Trophoblast cell (in vitro differentiated cells and primary cell): ENCODE measurements around the gene HIVEP3.

Experiments used
- DNase-seq, 2 donors: peaks; one replicate each; pipeline ENCODE4 v3.0.0-alpha.2; 2016
- H2AFZ ChIP-seq: 2 replicates; pipeline ENCODE4 v1.6.1; 2013; ENCODE audit warnings: low read length, moderate library complexity, mild to moderate bottlenecking; ENCODE audit not compliant: insufficient read depth, poor library complexity
- H2AK5ac ChIP-seq: 2 replicates; pipeline ENCODE4 v1.6.1; 2013; ENCODE audit warnings: mild to moderate bottlenecking, low read length
- H2BK120ac ChIP-seq: 2 replicates; pipeline ENCODE4 v1.6.1; 2013; ENCODE audit warnings: low read length, mild to moderate bottlenecking, moderate library complexity; ENCODE audit not compliant: insufficient read depth, poor library complexity
- H2BK12ac ChIP-seq: 2 replicates; pipeline ENCODE4 v1.6.1; 2013; ENCODE audit warnings: mild to moderate bottlenecking, low read length, moderate library complexity
- H2BK5ac ChIP-seq: 2 replicates; pipeline ENCODE4 v1.6.1; 2013; ENCODE audit warnings: low read length, low read depth, moderate library complexity, mild to moderate bottlenecking; ENCODE audit not compliant: poor library complexity
- H3K14ac ChIP-seq: 2 replicates; pipeline ENCODE4 v1.6.1; 2013; ENCODE audit warnings: mild to moderate bottlenecking, low read length
- H3K18ac ChIP-seq: 2 replicates; pipeline ENCODE4 v1.6.1; 2013; ENCODE audit warnings: mild to moderate bottlenecking, low read length
- H3K23ac ChIP-seq: 2 replicates; pipeline ENCODE4 v1.6.1; 2013; ENCODE audit warnings: low read length
- H3K27ac ChIP-seq: 2 replicates; pipeline ENCODE4 v1.5.1; 2013; ENCODE audit warnings: low read depth, mild to moderate bottlenecking, inconsistent platforms, low read length, moderate library complexity
- H3K27me3 ChIP-seq: 2 replicates; pipeline ENCODE4 v1.6.1; 2013; ENCODE audit warnings: inconsistent platforms, mild to moderate bottlenecking, low read length, moderate library complexity; ENCODE audit not compliant: insufficient read depth
- H3K36me3 ChIP-seq, 2 experiments: 1 replicate in 1 of 2; 2 replicates in 1 of 2; pipeline ENCODE4 v1.6.1; 2013; ENCODE audit warnings: low read length in 2 of 2, mild to moderate bottlenecking in 2 of 2, moderate library complexity in 1 of 2; ENCODE audit not compliant: insufficient read depth in 2 of 2, control insufficient read depth in 1 of 2
- H3K4ac ChIP-seq: 2 replicates; pipeline ENCODE4 v1.6.1; 2013; ENCODE audit warnings: low read depth, mild to moderate bottlenecking, low read length, moderate library complexity
- H3K4me1 ChIP-seq, 2 experiments: 1 replicate in 1 of 2; 2 replicates in 1 of 2; pipeline ENCODE4 v1.6.1; 2013; ENCODE audit warnings: low read length in 2 of 2, mild to moderate bottlenecking in 2 of 2, moderate library complexity in 1 of 2; ENCODE audit not compliant: insufficient read depth in 2 of 2, control insufficient read depth in 1 of 2
- H3K4me2 ChIP-seq: 2 replicates; pipeline ENCODE4 v1.6.1; 2013; ENCODE audit warnings: inconsistent platforms, mild to moderate bottlenecking, low read length, moderate library complexity
- H3K4me3 ChIP-seq: 2 replicates; pipeline ENCODE4 v1.5.1; 2013; ENCODE audit warnings: mild to moderate bottlenecking, low read depth, low read length, inconsistent platforms
- H3K79me1 ChIP-seq: one replicate; pipeline ENCODE4 v1.6.1; 2013; ENCODE audit warnings: low read length
- H3K79me2 ChIP-seq: 2 replicates; pipeline ENCODE4 v1.6.1; 2013; ENCODE audit warnings: low read length, mild to moderate bottlenecking; ENCODE audit not compliant: control insufficient read depth, insufficient read depth, poor library complexity
- H3K9ac ChIP-seq: 2 replicates; pipeline ENCODE4 v1.6.1; 2013; ENCODE audit warnings: mild to moderate bottlenecking, low read length
- H3K9me3 ChIP-seq: 2 replicates; pipeline ENCODE4 v1.6.1; 2013; ENCODE audit warnings: low read depth, mild to moderate bottlenecking, control low read depth, inconsistent platforms, low read length; ENCODE audit not compliant: insufficient read depth
- H4K12ac ChIP-seq: 2 replicates; pipeline ENCODE4 v1.6.1; 2013; ENCODE audit warnings: low read depth, mild to moderate bottlenecking, low read length, moderate library complexity
- H4K8ac ChIP-seq: 2 replicates; pipeline ENCODE4 v1.6.1; 2013; ENCODE audit warnings: low read depth, mild to moderate bottlenecking, low read length, moderate library complexity
- H4K91ac ChIP-seq: one replicate; pipeline ENCODE4 v1.6.1; 2013; ENCODE audit warnings: low read depth, mild to moderate bottlenecking, low read length, moderate library complexity
- WGBS: extraction: QIAGEN DNeasy Blood & Tissue Kit; methylation state at CpG from one replicate; pipeline ENCODE4 v1.1.7; 2013; ENCODE audit warnings: missing lambda C conversion rate; ENCODE audit not compliant: insufficient read length, insufficient coverage; ENCODE audit errors: extremely low coverage; 5-methylcytosine and 5-hydroxymethylcytosine counted together

HIVEP3 gene

GRCh38 chr1:41573194-41573593 is 345.5 kb downstream of the HIVEP3 start:
- WGBS: no CpG with 5 or more reads among the region's 3 CpGs
- H3K36me3 ChIP-seq: no peaks in the 10 kb centered on the region
- no peaks in the 10 kb centered on the region for H3K79me2 ChIP-seq
- H4K8ac ChIP-seq: no peak overlapping the region
- H3K18ac ChIP-seq: no peak overlapping the region
- H3K4me1 ChIP-seq: no peaks in the 10 kb centered on the region
- peaks cover 3% of the 10 kb centered on the region for H3K9me3 ChIP-seq
- H3K4ac ChIP-seq: no peak overlapping the region
- no peak overlapping the region for H4K91ac ChIP-seq
- peaks cover 2% of the 10 kb centered on the region for H3K27me3 ChIP-seq
- no peak overlapping the region for H2AFZ ChIP-seq
- H4K12ac ChIP-seq: no peak overlapping the region
- H2BK5ac ChIP-seq: no peak overlapping the region
- no peak for DNase-seq
- H2AK5ac ChIP-seq: no peak overlapping the region
- no peak overlapping the region for H3K4me2 ChIP-seq
- H2BK12ac ChIP-seq: no peak overlapping the region
- H3K14ac ChIP-seq: no peak overlapping the region
- no peak overlapping the region for H3K4me3 ChIP-seq
- no peaks in the 10 kb centered on the region for H3K79me1 ChIP-seq
- no peak overlapping the region for H3K27ac ChIP-seq
- peak overlapping the region; percentile 62 for H3K23ac ChIP-seq
- H2BK120ac ChIP-seq: no peak overlapping the region
- H3K9ac ChIP-seq: no peak overlapping the region

GRCh38 chr1:41572224-41572623 is 346.5 kb downstream of the HIVEP3 start:
- WGBS: no CpG with 5 or more reads among the region's 5 CpGs
- no peak overlapping the region for H3K14ac ChIP-seq
- no peaks in the 10 kb centered on the region for H3K79me1 ChIP-seq
- H3K27me3 ChIP-seq: peaks cover 2% of the 10 kb centered on the region
- no peak overlapping the region for H3K18ac ChIP-seq
- no peak overlapping the region for H4K8ac ChIP-seq
- H4K12ac ChIP-seq: no peak overlapping the region
- H2AFZ ChIP-seq: no peak overlapping the region
- H2BK120ac ChIP-seq: no peak overlapping the region
- no peaks in the 10 kb centered on the region for H3K4me1 ChIP-seq
- H3K27ac ChIP-seq: no peak overlapping the region
- H3K23ac ChIP-seq: no peak overlapping the region
- H3K9me3 ChIP-seq: peaks cover 3% of the 10 kb centered on the region
- no peak overlapping the region for H2BK5ac ChIP-seq
- no peaks in the 10 kb centered on the region for H3K36me3 ChIP-seq
- H4K91ac ChIP-seq: no peak overlapping the region
- no peak for DNase-seq
- no peak overlapping the region for H3K9ac ChIP-seq
- no peak overlapping the region for H3K4me2 ChIP-seq
- H3K4me3 ChIP-seq: no peak overlapping the region
- H3K79me2 ChIP-seq: no peaks in the 10 kb centered on the region
- no peak overlapping the region for H2BK12ac ChIP-seq
- H2AK5ac ChIP-seq: no peak overlapping the region
- H3K4ac ChIP-seq: no peak overlapping the region

- no peak overlapping the region for H3K4me3 ChIP-seq
- no peaks in the 10 kb centered on the region for H3K36me3 ChIP-seq
- no peak overlapping the region for H3K23ac ChIP-seq
- H3K18ac ChIP-seq: no peak overlapping the region
- H3K9ac ChIP-seq: no peak overlapping the region
- H3K27ac ChIP-seq: no peak overlapping the region
- no peak overlapping the region for H2BK5ac ChIP-seq
- H3K4ac ChIP-seq: no peak overlapping the region
- H3K14ac ChIP-seq: no peak overlapping the region
- no peak overlapping the region for H4K91ac ChIP-seq
- H3K4me1 ChIP-seq: no peaks in the 10 kb centered on the region
- no peak overlapping the region for H2AK5ac ChIP-seq
- H3K9me3 ChIP-seq: peaks cover 3% of the 10 kb centered on the region
- no peak overlapping the region for H2BK120ac ChIP-seq
- no peak overlapping the region for H2AFZ ChIP-seq
- no peak for DNase-seq
- no peaks in the 10 kb centered on the region for H3K79me1 ChIP-seq
- H3K79me2 ChIP-seq: no peaks in the 10 kb centered on the region
- no peak overlapping the region for H4K8ac ChIP-seq
- H4K12ac ChIP-seq: no peak overlapping the region
- no peak overlapping the region for H2BK12ac ChIP-seq
- no CpG with 5 or more reads among the region's 3 CpGs for WGBS
- peaks cover 2% of the 10 kb centered on the region for H3K27me3 ChIP-seq
- no peak overlapping the region for H3K4me2 ChIP-seq
These were observed 347.7 kb downstream of the HIVEP3 start for GRCh38 chr1:41571041-41571440.

- no peak overlapping the region for H4K12ac ChIP-seq
- H2AK5ac ChIP-seq: no peak overlapping the region
- peaks cover 2% of the 10 kb centered on the region for H3K27me3 ChIP-seq
- H3K23ac ChIP-seq: no peak overlapping the region
- H3K18ac ChIP-seq: no peak overlapping the region
- H3K9ac ChIP-seq: no peak overlapping the region
- H2BK5ac ChIP-seq: no peak overlapping the region
- no peaks in the 10 kb centered on the region for H3K79me1 ChIP-seq
- no peak overlapping the region for H3K4me3 ChIP-seq
- DNase-seq: no peak
- H3K4ac ChIP-seq: no peak overlapping the region
- H2BK12ac ChIP-seq: no peak overlapping the region
- H2BK120ac ChIP-seq: no peak overlapping the region
- no peaks in the 10 kb centered on the region for H3K36me3 ChIP-seq
- H3K14ac ChIP-seq: no peak overlapping the region
- H3K27ac ChIP-seq: no peak overlapping the region
- no CpG with 5 or more reads among the region's 9 CpGs for WGBS
- H4K8ac ChIP-seq: no peak overlapping the region
- H4K91ac ChIP-seq: no peak overlapping the region
- no peaks in the 10 kb centered on the region for H3K4me1 ChIP-seq
- H3K79me2 ChIP-seq: no peaks in the 10 kb centered on the region
- peaks cover 3% of the 10 kb centered on the region for H3K9me3 ChIP-seq
- H2AFZ ChIP-seq: no peak overlapping the region
- H3K4me2 ChIP-seq: no peak overlapping the region
These were observed 350.5 kb downstream of the HIVEP3 start for GRCh38 chr1:41568204-41568603.
